ENCODE measurements around the gene LUZP2.

The LUZP2 gene

DNA sequence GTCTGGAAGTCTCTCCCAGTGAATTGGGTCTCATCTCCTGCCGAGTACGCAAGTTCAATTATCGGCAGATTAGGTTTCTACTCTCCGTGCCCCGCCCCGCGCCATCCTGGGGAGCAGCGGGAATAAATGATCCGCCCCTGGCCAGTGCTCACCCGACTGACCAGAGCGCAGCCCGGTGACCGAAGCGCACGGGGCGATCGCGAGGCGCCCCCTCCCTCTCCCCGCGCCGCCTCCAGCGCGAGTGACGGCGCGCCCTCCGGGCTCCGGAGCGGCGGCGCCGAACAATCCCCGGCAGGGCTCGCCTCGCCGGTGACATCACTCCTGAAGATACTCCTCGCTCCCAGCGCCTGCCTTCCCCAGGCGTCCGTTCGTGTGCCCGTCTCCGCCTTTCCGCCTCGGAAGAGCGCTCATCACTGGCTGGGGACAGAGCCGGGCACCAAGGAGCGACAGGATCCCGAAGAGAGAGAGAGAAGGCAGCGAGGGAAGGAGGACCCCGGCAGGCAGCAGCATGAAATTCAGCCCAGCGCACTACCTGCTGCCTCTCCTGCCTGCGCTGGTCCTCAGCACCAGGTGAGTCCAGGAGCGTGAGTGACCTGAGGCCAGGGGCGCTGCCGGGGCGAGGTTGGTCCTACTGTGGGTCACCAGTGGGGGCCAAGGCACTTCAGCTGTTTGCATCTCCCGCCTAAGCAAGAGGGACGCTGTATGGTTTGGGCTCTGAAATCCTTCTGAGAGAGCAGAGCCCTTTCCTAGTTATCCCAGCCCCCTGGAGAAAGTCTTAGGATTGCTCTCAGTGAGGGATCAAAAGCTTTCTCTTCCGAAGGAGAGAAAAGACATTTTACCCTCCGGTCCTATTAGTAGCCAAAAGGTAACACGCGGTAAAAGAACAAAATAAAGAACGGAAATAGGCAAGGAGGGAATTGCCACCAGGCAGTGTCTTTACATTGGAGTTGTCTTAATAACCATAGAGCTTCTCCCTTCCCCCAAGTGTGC lies at the start of gene LUZP2:
LUZP2 (plus strand) TSS at position 318 of the 990 bp plus-strand sequence.
- DNase-seq (ENCODE audit: low spot score): no peak

DNA sequence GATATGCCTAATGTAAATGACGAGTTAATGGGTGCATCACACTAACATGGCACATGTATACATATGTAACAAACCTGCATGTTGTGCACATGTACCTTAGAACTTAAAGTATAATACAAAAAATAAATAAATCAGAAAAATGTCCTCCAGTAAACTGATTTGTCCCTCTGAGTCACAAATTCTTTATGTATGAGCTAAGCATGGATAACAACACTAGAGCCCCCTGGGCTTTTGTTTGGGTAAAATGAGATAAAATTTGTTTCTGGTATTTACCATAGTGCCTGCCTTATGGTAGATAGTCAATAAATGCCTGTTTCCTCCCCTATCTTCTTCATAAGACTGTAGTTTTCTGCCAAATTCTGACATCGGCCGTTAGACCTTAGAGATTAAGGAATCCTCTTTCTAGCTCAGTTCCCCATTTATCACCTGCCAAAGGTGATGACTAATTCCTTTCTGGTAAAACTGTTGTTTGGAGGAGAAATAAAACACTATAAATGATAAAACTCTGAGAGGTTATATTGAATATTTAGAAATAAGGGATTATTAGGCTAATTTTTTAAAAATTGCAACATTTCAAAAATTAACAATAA lies 43.6 kb upstream of the LUZP2 start:
- DNase-seq (ENCODE audit: low spot score): no peak

DNA sequence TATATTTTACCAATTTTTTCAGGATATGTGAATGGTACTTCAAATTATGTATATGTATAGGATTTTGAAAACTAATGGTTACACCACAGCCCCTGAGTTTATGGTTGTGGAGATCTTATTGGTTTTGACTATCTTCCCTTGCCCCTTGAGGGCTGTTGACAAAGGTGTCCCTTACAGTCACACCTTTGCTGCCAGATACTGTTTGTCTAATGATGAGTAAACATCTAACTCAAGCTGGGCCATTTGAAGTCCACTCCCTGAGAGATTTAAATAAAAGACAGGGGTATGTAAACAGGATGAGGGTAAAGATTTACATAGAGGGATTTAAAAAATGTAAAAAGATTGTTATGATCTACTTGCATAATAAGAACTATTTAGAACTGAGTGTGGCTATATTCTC lies 38.9 kb upstream of the LUZP2 start:
- no peak for DNase-seq (ENCODE audit: low spot score)

DNA sequence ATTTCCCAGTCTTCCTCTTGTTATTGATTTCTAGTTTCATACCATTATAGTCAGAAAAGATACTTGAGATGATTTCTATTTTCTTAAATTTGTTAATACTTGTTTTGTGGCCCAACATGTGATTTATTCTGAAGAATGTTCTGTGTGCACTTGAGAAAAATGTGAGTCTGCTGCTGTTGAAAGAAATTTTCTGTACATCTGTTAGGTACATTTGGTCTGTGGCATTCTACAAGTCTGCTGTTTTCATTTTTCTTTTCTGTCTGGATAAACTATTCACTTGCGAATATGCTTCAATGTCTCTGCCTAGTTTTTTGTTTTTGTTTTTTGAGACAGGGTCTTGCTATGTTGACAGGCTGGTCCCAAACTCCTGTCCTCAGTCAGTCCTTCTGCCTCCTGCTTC lies 26.4 kb upstream of the LUZP2 start:
- DNase-seq (ENCODE audit: low spot score): no peak

DNA sequence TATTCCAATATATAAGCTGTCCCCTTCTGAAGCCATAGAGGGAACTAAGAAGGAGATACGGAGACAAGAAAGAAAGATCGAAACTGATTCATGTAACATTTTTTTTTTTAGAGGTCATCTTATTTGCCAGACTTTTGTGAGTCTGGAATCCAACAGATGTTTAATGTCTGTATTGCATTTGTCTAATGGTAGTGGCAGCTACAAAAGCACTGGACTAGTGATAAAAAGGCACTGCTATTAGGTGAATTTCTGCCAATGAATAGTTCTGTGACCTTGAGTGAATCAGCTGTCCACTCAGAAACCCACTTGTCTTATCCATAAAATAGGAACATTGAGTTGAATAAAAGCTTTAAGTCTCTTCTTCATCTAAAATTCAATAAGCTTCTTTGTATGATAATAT lies 25.8 kb upstream of the LUZP2 start:
- DNase-seq (ENCODE audit: low spot score): no peak

DNA sequence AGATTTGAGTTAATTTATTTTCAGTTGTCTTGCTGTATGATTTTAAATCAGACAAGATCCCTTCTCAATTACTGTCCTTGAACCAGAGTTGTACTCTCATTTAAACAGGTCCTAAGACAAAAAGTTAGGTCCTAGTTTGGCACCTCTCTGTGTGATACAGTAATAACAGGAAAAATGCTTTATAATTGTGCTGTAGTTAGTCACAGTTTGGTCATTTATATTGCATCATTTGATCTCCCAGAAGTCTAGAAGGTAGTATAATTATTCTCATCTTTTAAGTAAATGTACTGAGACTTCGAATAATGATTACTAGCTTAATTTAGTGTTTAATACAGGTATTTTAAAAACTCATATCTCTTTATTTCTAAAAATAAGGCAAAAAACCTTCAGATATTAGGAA lies 18.1 kb upstream of the LUZP2 start:
- no peak for DNase-seq (ENCODE audit: low spot score)

DNA sequence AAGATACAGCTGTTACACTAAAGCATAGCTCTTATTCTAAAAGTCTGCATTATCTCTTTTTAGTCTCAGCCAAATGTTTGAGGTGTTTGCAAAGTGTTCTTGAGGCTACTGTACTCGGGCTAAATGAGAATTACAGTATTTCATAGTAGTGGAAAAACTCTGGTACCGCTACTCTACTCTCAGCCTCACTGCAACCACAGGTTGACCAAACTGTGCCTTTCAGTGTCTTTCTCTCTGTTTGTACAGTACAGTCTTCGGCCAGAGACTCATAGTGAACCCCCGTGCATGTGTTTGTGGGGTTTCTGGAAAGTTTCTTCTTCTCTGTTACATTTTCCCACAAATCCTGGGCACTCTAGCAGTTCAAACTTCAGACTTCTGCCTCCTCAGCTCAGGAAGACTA lies 7.4 kb upstream of the LUZP2 start:
- DNase-seq (ENCODE audit: low spot score): no peak

DNA sequence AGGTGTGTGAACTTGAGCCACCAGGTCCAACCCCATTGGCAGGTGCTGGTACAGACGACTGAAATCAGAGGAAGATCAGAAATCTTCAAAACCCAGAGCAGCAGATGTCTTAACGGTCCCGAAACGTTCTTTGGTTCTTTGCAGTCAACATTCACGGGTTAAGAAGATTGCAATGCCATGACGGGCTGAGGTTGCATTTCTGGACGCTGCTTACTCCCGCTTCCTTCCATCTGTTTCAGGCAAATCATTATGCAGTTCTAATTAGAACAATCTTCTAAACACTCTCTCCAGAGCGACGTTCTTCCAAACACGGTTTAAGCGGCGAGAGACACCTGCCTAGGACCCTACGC lies 492 bp upstream of the LUZP2 start:
- no peak for DNase-seq (ENCODE audit: low spot score)

DNA sequence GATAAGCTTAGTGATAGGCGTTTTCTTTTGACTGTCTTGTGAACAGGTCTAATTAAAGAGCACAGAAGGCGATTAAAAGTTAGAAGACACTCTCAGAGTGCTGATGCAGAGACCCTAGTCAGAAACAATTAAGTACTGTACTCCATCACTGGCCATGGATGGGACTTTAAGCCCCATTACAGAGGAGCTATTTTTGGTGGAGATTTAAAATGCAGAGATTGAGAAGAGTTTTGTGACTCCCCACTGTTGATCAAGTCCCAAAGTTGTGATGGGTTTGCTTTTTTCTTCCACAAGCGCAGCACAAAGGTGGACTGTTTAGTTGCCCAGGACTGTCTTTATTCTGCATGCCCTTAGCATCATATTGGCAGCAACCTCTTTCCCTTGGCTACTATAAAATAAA lies 978 bp downstream of the LUZP2 start:
- DNase-seq (ENCODE audit: low spot score): no peak

DNA sequence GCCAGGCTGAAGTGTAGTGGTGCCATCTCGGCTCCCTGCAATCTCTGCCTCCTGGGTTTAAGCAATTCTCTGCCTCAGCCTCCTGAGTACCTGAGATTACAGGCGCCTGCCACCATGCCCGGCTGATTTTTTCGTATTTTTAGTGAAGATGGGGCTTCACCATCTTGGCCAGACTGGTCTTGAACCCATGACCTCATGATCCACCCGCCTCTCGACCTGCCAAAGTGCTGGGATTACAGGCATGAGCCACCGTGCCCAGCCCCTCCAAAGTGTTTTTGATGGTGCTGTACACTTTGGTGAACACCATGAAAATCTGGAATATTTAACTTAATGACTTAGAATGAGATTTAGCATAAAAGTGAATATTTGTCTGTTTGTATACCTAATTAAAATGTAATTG lies 5.6 kb downstream of the LUZP2 start:
- DNase-seq (ENCODE audit: low spot score): no peak

DNA sequence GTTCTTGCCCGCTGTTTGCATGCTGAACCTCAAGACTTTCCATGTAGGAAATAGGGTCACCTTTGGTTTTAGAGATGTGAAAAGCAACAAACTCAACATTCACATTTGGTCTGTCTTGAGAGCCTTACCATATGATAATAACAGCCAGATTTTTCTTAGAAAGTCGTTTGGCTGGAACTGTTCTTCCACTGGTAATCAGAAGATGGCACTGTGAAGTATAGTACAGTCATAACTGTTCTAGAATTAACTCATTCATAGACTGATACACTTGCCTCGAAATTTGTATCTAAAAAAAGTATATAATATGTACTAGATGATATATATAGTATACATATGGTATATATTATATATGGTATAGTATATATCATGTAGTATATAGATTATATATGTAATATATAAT lies 12.3 kb downstream of the LUZP2 start:
- DNase-seq (ENCODE audit: low spot score): no peak

DNA sequence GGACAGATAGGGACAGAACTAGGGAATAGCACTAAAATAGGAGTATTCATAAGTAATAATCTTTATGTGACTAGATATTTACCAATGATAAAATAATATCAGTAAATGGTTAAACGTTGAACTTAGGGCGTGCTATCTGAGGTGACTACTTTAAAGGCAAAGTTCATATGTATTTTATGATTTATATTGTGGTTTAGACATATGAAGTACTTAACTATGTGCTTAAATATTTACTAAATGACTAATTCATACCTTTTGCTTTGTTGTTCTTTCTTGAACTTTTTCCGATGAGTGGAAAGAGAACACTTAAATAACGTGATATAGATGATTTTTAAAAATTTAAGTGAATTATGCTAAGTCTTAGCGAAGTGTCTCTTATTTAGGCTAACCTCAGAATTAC lies 14.7 kb downstream of the LUZP2 start:
- no peak for DNase-seq (ENCODE audit: low spot score)

DNA sequence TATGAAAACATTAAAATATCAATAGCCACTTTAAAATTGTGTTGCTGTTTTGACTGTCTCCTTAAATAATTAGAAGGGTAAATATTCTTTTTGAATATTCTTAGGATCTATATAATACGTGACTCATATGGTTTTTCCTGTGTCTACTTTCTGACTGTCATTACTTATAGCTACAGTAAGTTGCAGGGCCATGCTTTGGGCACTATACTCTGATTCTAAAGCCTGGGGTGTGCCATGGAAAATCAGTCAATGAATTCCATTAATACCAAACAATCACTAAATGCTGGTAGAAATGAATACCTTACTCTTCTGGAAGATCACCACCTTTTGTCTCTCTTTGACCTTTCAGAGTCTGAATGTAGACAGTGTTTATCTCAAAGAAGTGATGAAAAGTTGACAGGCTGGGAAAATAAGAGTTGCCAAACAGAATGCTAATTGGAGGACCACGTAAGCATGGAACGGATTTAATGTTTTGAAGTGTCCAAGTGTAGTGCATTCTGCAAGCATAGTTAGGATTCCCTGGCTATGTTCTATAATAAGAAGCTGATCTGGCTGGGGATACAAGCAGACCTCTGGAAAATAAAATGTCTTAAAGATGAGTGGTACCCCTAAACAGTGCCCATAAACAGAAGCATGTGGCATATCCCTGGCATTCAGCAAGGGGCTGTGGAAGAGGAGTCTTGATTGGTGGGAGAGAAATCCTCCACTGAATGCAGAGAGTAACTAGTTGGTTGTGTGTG lies 16.8 kb downstream of the LUZP2 start:
- no peak for DNase-seq (ENCODE audit: low spot score)

DNA sequence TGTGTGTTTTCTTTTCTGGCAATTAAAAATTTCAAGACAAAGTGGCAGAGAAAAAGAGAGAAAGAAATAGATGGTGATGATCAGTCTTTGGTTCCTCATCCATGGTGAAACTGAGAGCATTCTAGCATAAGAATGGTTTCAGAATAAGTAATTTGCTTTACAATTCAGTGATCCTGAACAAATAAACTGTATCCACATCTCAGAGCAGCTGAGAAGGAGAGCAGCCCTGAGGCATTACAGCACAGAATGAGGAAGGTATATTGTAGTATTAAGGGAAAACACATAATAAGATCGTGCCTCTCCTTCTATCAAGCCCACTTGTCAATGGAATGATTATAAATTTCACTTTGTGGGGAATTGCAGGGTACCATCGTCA lies 17.4 kb downstream of the LUZP2 start:
- no peak for DNase-seq (ENCODE audit: low spot score)

DNA sequence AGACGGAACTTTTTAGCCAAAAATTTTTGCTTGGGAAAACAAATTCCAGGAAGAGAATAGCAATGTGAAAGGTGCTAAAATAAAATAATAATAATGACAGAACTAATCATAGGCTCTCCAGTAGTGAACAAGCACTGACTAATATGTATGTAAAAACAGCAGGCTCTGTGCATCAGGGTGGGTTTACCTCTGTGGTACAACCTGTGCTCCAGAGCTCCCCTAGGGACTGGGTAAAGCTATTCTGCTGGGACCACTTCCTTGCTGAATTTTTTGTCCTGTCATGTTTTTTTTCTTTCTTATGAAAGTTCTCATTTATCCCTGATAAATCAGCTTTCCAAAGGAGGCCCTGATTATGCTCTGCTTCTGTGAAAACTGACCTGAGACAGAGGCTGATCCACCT lies 18.8 kb downstream of the LUZP2 start:
- no peak for DNase-seq (ENCODE audit: low spot score)

DNA sequence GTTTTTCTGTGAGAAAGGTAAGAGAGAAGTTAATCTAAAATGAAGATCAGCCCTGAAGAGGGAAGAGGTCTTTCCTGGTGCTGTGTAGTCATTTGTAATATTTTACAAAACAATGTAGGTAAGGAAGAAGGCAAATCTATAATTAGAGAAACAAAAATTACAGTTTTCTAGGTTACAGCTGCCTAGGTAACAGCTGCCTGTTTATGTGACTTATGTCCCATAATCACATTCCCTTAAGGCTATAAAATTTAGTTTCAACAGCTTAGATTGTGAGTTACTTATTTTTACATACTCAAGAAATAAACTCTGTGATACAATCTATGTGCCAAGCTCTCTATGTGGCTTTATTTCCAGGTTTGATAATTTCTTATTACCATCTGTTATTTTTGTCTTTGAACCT lies 19.8 kb downstream of the LUZP2 start:
- no peak for DNase-seq (ENCODE audit: low spot score)

DNA sequence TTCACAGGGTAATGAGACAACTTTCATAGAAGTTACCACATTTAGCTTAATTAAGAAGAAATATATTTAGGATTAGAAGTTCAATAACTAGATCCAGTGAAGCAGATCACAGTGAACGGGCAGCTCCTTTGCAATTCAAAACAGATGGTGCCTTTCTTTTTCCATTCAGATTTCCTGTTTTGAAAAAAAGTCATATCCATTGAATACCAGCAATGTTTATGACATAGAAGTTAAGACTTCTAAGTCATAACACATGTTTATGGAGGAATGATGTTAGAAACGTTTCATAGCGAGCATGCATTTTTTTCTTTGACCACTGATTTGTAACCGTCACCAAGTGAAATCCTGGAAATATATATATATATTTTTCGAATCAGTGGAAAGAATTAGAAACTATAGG lies 24.7 kb downstream of the LUZP2 start:
- DNase-seq (ENCODE audit: low spot score): no peak

DNA sequence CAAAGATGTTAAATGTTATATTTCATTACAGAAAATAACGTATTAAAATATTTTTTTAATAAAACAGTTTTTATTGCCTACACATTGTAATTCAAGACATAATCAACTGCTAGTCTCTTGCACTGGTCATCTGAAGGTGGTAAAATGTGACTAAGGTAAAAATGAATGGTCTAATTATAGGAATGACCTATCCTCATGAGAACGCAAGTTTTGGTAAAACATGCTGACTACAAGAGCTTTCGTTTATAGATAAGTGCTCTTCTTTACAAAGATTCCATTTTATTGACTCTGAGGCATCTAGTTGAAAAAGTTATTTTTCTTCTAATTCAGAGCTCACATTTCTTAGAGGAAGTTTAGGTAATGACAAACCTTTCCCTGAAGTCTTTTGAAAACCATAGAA lies 27.3 kb downstream of the LUZP2 start:
- no peak for DNase-seq (ENCODE audit: low spot score)

DNA sequence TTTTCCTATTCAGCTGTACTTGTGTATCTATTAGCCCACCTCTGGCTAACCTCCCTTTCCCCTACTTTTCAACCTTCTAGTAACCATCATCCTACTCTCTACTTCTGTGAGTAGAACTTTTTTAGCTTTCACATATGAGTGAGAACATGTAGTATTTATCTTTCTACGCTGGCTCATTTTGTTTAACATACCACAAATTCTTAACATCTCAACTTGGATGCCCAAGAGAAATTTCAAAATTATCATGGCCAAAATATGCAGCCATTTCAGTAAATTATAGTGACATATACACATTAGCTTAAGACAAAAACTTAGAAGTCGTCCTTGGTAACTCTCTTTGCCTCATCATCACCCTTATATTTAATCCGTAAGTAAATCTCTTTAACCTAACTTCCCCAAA lies 34.7 kb downstream of the LUZP2 start:
- no peak for DNase-seq (ENCODE audit: low spot score)

DNA sequence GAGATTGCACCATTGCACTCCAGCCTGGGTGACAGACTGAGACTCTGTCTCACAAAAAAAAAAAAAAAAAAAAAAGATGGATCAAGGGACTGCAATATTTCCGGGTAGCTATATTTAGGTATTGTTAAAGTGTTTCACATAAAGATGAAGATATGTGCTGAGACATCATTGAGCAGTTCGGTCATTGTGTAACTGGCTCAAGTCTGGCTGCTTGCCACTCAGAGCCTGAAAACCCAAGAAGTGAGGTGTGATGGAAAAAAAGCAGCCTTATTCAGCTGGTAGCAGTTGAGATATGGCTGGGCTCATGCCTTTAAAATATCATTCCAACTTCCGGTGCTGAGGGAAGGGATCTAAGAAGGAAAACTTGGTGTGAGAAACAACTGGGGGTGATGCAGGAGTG lies 46.9 kb downstream of the LUZP2 start:
- no peak for DNase-seq (ENCODE audit: low spot score)

DNA sequence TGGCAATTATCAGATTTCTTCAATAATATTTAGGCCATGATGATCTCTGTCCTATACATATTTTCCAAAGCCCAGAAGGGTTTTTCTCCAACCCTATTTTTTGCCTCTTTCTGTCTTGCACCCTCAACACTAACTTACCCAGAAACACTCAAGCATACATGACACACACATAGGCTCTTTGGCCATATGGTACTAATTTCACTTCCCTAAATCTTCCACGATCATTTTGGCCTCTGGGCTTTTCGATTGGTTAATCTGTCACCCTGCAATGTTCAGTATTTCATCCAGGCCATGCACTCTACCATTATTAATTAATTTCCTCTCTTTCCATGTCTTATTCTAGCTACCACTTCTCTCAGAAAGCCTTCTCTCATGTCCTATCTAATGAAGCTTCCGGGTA lies 59.8 kb downstream of the LUZP2 start:
- no peak for DNase-seq (ENCODE audit: low spot score)

DNA sequence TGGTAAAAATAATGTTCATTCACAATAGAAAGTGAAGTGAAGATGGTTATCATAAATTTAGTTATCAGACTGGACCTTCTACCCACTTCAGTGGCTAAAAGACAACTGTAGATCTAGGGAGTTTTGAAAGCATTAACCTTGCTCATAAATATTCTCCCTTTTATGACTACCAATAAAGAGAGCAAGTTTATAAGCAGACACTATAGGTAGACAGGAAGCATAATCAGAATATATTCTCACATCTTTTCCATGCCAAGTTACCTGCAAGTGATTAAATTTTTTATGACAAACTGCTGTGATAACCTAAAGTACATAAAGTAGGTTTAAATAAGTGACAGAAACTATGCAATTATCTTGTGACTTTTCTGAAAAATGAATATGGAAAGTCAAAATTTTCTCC lies 62.5 kb downstream of the LUZP2 start:
- no peak for DNase-seq (ENCODE audit: low spot score)

DNA sequence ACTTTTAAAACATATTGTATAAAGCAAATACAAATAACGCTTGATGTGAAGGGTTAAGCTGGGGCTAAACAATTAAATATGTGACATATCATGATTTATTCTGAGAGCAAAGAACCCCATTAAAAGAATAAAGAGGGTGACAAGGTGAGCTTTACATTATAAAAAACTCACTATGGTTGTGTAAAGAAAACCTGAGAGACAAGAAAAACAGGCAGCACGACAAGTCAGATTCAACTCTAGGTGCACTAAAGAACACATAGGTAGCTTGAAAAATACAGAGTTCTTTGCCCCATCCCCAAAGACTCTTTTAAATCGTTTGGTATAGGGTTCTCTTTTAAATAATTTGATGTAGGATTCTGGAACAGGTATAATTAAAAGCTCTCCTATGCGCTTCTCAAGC lies 63.5 kb downstream of the LUZP2 start:
- no peak for DNase-seq (ENCODE audit: low spot score)
